H1 (cell line): ENCODE measurements around the gene CRY1.

ENCODE experiments used
- CHD1 ChIP-seq: IDR thresholded peaks from 2 replicates; pipeline ENCODE4 v1.6.1; 2012; ENCODE audit warnings: low read depth, low read length, improper control_type of control experiment
- CHD2 ChIP-seq: IDR thresholded peaks from 2 replicates; pipeline ENCODE4 v1.6.1; 2012; ENCODE audit warnings: low read length, improper control_type of control experiment
- CTCF ChIP-seq, 3 experiments: IDR thresholded peaks; 1 replicate in 2 of 3; 2 replicates in 1 of 3; pipeline versions ENCODE4 v1.5.1 to v1.6.1; 2011; ENCODE audit warnings: low read length in 3 of 3, mild to moderate bottlenecking in 3 of 3, inconsistent platforms in 2 of 3, low read depth in 1 of 3, moderate library complexity in 1 of 3; ENCODE audit not compliant: insufficient read depth in 1 of 3; ENCODE audit errors: control extremely low read depth in 1 of 3
- EP300 ChIP-seq, 2 experiments: IDR thresholded peaks; 1 replicate in 1 of 2; 2 replicates in 1 of 2; pipeline ENCODE4 v1.6.1; 2011 to 2012; ENCODE audit warnings: low read depth in 2 of 2, low read length in 2 of 2, mild to moderate bottlenecking in 2 of 2, borderline replicate concordance in 1 of 2, inconsistent platforms in 1 of 2, moderate library complexity in 1 of 2
- HDAC2 ChIP-seq, 2 experiments: fragments of 300-600 bp in 1 of 2; sonication (generic) in 1 of 2; IDR thresholded peaks; 2 replicates each; pipeline ENCODE4 v1.6.1; 2011 to 2012; ENCODE audit warnings: low read depth in 2 of 2, low read length in 2 of 2, mild to moderate bottlenecking in 2 of 2, moderate library complexity in 2 of 2, borderline replicate concordance in 1 of 2, inconsistent platforms in 1 of 2
- POLR2A ChIP-seq, 2 experiments: IDR thresholded peaks; 1 replicate in 1 of 2; 2 replicates in 1 of 2; pipeline ENCODE4 v1.6.1; 2011; ENCODE audit warnings: low read depth in 2 of 2, low read length in 2 of 2, mild to moderate bottlenecking in 2 of 2; ENCODE audit errors: control extremely low read depth in 1 of 2
- POLR2AphosphoS5 ChIP-seq: IDR thresholded peaks from 2 replicates; pipeline ENCODE4 v1.6.1; 2011; ENCODE audit warnings: low read depth, low read length
- RAD21 ChIP-seq, 2 experiments: IDR thresholded peaks in 1 of 2; conservative IDR thresholded peaks in 1 of 2; 2 replicates each; pipeline ENCODE4 v1.6.1; 2011; ENCODE audit warnings: low read depth in 2 of 2, low read length in 2 of 2, improper control_type of control experiment in 1 of 2, inconsistent platforms in 1 of 2, mild to moderate bottlenecking in 1 of 2, moderate library complexity in 1 of 2
- SP1 ChIP-seq: IDR thresholded peaks from 2 replicates; pipeline ENCODE4 v1.6.1; 2011; ENCODE audit warnings: low read depth, low read length
- TAF1 ChIP-seq: IDR thresholded peaks from 2 replicates; pipeline ENCODE4 v1.6.1; 2011; ENCODE audit warnings: mild to moderate bottlenecking, low read depth, low read length
- TCF12 ChIP-seq: IDR thresholded peaks from 2 replicates; pipeline ENCODE4 v1.6.1; 2011; ENCODE audit warnings: low read depth, mild to moderate bottlenecking, low read length
- YY1 ChIP-seq: IDR thresholded peaks from 2 replicates; pipeline ENCODE4 v1.6.1; 2011; ENCODE audit warnings: low read depth, mild to moderate bottlenecking, low read length

- TF ChIP-seq RAD21 (IDR thresholded peaks at IDR 0.05 in 1 of 2, conservative IDR thresholded peaks at IDR 0.05 in 1 of 2; ENCODE audit: low read depth in 2 of 2, low read length in 2 of 2) (no peak), HDAC2 (IDR thresholded peaks at IDR 0.05; ENCODE audit: borderline replicate concordance in 1 of 2, low read depth in 2 of 2, low read length in 2 of 2) (no peak), CTCF (IDR thresholded peaks at IDR 0.05; ENCODE audit: control extremely low read depth in 1 of 3, insufficient read depth in 1 of 3, low read depth in 1 of 3, low read length in 3 of 3) (no peak), CHD2 (no peak), EP300 (IDR thresholded peaks at IDR 0.05; ENCODE audit: borderline replicate concordance in 1 of 2, low read depth in 2 of 2, low read length in 2 of 2) (no peak), POLR2AphosphoS5 (no peak), SP1 (no peak), CHD1 (no peak), POLR2A (IDR thresholded peaks at IDR 0.05; ENCODE audit: control extremely low read depth in 1 of 2, low read depth in 2 of 2, low read length in 2 of 2) (no peak), YY1 (no peak), TAF1 (no peak), TCF12 (no peak)
Observed at GRCh38 chr12:107064687-107065086, 28.7 kb downstream of the CRY1 start.
